NCI-H187 (cell line): ENCODE data around the gene TXNRD2.
"Not testable (repeated sequence)": the region's sequence is repeated elsewhere in the genome, so short reads cannot be mapped to it uniquely, and the experiment has no call there.

Source experiments
- DNase-seq, 2 experiments: peaks; one replicate each; lab custom pipeline; 2025; lab: John Stamatoyannopoulos, UW

The TXNRD2 gene

GRCh38 chr22:19844377-19845053 is 97.1 kb downstream of the TXNRD2 start:
- DNase-seq, result no peak

- DNase-seq, result no peak
Observed at GRCh38 chr22:19843857-19844376, 97.7 kb downstream of the TXNRD2 start.

- DNase-seq, result no peak
Observed at GRCh38 chr22:19843107-19843856, 98.3 kb downstream of the TXNRD2 start.

- DNase-seq, result no peak
Observed at GRCh38 chr22:19842393-19843106, 99.1 kb downstream of the TXNRD2 start.

- DNase-seq, result no peak
Observed at GRCh38 chr22:19841641-19842392, 99.8 kb downstream of the TXNRD2 start.

- no peak for DNase-seq
Observed at GRCh38 chr22:19840955-19841640, 100.5 kb downstream of the TXNRD2 start.

GRCh38 chr22:19840059-19840458 is 101.6 kb downstream of the TXNRD2 start:
- DNase-seq, result no peak

GRCh38 chr22:19837915-19838314 is 103.7 kb downstream of the TXNRD2 start:
- no peak for DNase-seq

GRCh38 chr22:19836512-19836911 is 105.1 kb downstream of the TXNRD2 start:
- no peak for DNase-seq

- DNase-seq, result no peak
Observed at GRCh38 chr22:19834599-19834998, 107.0 kb downstream of the TXNRD2 start.

- DNase-seq, result not testable (repeated sequence)
Observed at GRCh38 chr22:19833327-19833726, 108.3 kb downstream of the TXNRD2 start.

GRCh38 chr22:19832476-19833108 is 109.0 kb downstream of the TXNRD2 start:
- no peak for DNase-seq

GRCh38 chr22:19831979-19832378 is 109.6 kb downstream of the TXNRD2 start:
- DNase-seq, result not testable (repeated sequence)

- no peak for DNase-seq
Observed at GRCh38 chr22:19831016-19831415, 110.6 kb downstream of the TXNRD2 start.

- DNase-seq, result no peak
Observed at GRCh38 chr22:19828035-19828401, 113.6 kb downstream of the TXNRD2 start.

- DNase-seq, result no peak
Observed at GRCh38 chr22:19827341-19828034, 114.1 kb downstream of the TXNRD2 start.

GRCh38 chr22:19826619-19826950 is 115.0 kb downstream of the TXNRD2 start:
- no peak for DNase-seq

GRCh38 chr22:19825904-19826618 is 115.6 kb downstream of the TXNRD2 start:
- DNase-seq, result no peak
